NCI-H2196 (cell line): ENCODE data around the gene SPATA2L.
A peak's percentile ranks its signal among the peaks of the same experiment; 100 is the strongest.

ENCODE experiments used
- DNase-seq: peaks from one replicate; lab custom pipeline; 2025; ENCODE audit not compliant: unreplicated experiment; lab: John Stamatoyannopoulos, UW

SPATA2L gene

GRCh38 chr16:89701425-89702406 is at the start of gene SPATA2L:
TSS of gene SPATA2L (minus strand) at chr16:89701705. CDS start at chr16:89701232, 473 bp downstream.
- DNase-seq: peak; percentile 86

- DNase-seq: no peak
Observed at GRCh38 chr16:89749637-89750036, 48.1 kb upstream of the SPATA2L start.

GRCh38 chr16:89748921-89749320 is 47.4 kb upstream of the SPATA2L start:
- no peak for DNase-seq

GRCh38 chr16:89748076-89748475 is 46.6 kb upstream of the SPATA2L start:
- no peak for DNase-seq

GRCh38 chr16:89746043-89746442 is 44.5 kb upstream of the SPATA2L start:
- DNase-seq: no peak

GRCh38 chr16:89744813-89745212 is 43.3 kb upstream of the SPATA2L start:
- no peak for DNase-seq

GRCh38 chr16:89742948-89743347 is 41.4 kb upstream of the SPATA2L start:
- DNase-seq: no peak

GRCh38 chr16:89741342-89742014 is 40.0 kb upstream of the SPATA2L start:
- DNase-seq: no peak

- DNase-seq: no peak
Observed at GRCh38 chr16:89739383-89739782, 37.9 kb upstream of the SPATA2L start.

- no peak for DNase-seq
Observed at GRCh38 chr16:89738538-89739317, 37.2 kb upstream of the SPATA2L start.

GRCh38 chr16:89738072-89738377 is 36.5 kb upstream of the SPATA2L start:
- DNase-seq: no peak

GRCh38 chr16:89737341-89738071 is 36.0 kb upstream of the SPATA2L start:
- DNase-seq: no peak

- DNase-seq: no peak
Observed at GRCh38 chr16:89736554-89736953, 35.0 kb upstream of the SPATA2L start.

GRCh38 chr16:89733792-89734191 is 32.3 kb upstream of the SPATA2L start:
- DNase-seq: no peak

GRCh38 chr16:89733322-89733721 is 31.8 kb upstream of the SPATA2L start:
- DNase-seq: no peak

- DNase-seq: no peak
Observed at GRCh38 chr16:89732918-89733242, 31.4 kb upstream of the SPATA2L start.

- no peak for DNase-seq
Observed at GRCh38 chr16:89732142-89732917, 30.8 kb upstream of the SPATA2L start.

- no peak for DNase-seq
Observed at GRCh38 chr16:89730610-89731234, 29.2 kb upstream of the SPATA2L start.

GRCh38 chr16:89729863-89730593 is 28.5 kb upstream of the SPATA2L start:
- no peak for DNase-seq
